Measurements from ENCODE around the gene GRK3. TPM values are rescaled to one million over a fixed set of nuclear protein-coding genes. Genes with fewer than 3 reads are reported as not detected.

Gene GRK3
- total RNA-seq, 3 donors from 2014 or later (not counting 1 experiment from before 2014, with no cell fraction given) = 2.2 to 7.2 (median 3.8) TPM

DNA sequence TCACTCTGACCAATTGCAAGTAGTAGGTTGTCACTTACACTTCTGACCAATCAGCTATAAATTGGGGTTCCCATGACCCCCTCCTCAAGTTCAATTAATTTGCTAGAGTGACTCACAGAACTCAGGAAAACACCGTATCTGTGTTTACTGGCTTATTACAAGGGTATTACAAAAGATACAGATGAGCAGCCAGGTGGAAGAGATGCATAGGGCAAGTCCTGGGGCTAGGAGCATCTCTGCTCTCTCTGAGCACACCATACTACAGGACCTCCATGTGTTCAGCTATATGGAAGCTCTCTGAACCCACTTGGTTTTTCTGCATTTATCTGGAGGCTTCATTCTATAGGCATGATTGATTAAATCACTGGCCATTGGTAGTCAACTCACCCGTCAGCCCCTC is 11.3 kb upstream of the GRK3 start:
- TF ChIP-seq, protein P1, sequence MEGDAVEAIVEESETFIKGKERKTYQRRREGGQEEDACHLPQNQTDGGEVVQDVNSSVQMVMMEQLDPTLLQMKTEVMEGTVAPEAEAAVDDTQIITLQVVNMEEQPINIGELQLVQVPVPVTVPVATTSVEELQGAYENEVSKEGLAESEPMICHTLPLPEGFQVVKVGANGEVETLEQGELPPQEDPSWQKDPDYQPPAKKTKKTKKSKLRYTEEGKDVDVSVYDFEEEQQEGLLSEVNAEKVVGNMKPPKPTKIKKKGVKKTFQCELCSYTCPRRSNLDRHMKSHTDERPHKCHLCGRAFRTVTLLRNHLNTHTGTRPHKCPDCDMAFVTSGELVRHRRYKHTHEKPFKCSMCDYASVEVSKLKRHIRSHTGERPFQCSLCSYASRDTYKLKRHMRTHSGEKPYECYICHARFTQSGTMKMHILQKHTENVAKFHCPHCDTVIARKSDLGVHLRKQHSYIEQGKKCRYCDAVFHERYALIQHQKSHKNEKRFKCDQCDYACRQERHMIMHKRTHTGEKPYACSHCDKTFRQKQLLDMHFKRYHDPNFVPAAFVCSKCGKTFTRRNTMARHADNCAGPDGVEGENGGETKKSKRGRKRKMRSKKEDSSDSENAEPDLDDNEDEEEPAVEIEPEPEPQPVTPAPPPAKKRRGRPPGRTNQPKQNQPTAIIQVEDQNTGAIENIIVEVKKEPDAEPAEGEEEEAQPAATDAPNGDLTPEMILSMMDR (IDR thresholded peaks at IDR 0.05) = no peak
- no peaks in the 10 kb centered on the region for H3K4me1 ChIP-seq (ENCODE audit: control insufficient read depth, insufficient read depth, low read length)
- H3K9me3 Mint-ChIP-seq = no peaks in the 10 kb centered on the region
- no peak overlapping the region for H3K4me3 Mint-ChIP-seq
- H3K4me3 ChIP-seq (ENCODE audit: low read length) = no peak overlapping the region
- peaks cover 4 to 12% of the 10 kb centered on the region in 2 donors for H3K27me3 Mint-ChIP-seq (ENCODE audit: low read depth in 2 of 2)
- 88% methylated on average over 2 of the region's 2 CpGs for WGBS (ENCODE audit: insufficient coverage)
- no peaks in the 10 kb centered on the region for H3K9me3 ChIP-seq (ENCODE audit: control insufficient read depth, insufficient read depth, low read length)
- H3K4me1 Mint-ChIP-seq = no peaks in the 10 kb centered on the region
- H3K36me3 Mint-ChIP-seq = no peaks in the 10 kb centered on the region
- intact Hi-C loops (cut with micrococcal nuclease) = no loop called here
- no peak overlapping the region for H3K27ac ChIP-seq (ENCODE audit: low read length)
- ATAC-seq (no peak), DNase-seq (no peak)
- H3K27me3 ChIP-seq (ENCODE audit: control insufficient read depth, insufficient read depth, low read length) = no peaks in the 10 kb centered on the region
- no peaks in the 10 kb centered on the region for H3K36me3 ChIP-seq (ENCODE audit: control insufficient read depth, insufficient read depth, low read length)
- no peak overlapping the region for H3K27ac Mint-ChIP-seq

DNA sequence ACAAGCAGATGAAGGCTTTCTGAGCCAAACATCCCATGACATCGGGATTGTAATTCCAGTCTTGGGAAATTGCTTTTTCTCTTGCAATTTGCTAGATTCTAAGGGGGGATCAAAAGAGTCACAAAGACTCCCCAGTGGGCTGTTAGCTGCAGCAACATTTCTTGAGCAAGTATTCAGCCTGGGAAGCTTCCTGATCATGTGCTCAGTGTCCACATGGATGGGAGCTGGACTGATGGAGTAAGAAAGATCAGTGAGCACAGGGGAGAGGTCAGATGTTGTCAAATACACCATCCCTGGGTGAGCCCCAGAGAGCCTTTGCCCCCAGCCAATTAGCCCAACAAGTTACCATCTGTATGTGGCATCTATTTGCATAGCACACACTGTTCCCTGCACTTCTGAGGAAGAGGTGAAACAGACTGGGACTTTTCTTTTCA is 10.2 kb upstream of the GRK3 start:
- intact Hi-C loops (cut with micrococcal nuclease) = no loop called here
- Mint-ChIP-seq H3K36me3 (no peaks in the 10 kb centered on the region), H3K27ac (no peak overlapping the region), H3K9me3 (no peaks in the 10 kb centered on the region), H3K4me1 (no peaks in the 10 kb centered on the region), H3K27me3 (ENCODE audit: low read depth in 2 of 2) (peaks cover 4 to 12% of the 10 kb centered on the region in 2 donors), H3K4me3 (no peak overlapping the region)
- H3K27ac ChIP-seq (ENCODE audit: low read length) = no peak overlapping the region
- H3K4me1 ChIP-seq (ENCODE audit: control insufficient read depth, insufficient read depth, low read length) = no peaks in the 10 kb centered on the region
- 93% methylated on average over 1 of the region's 1 CpG for WGBS (ENCODE audit: insufficient coverage)
- H3K4me3 ChIP-seq (ENCODE audit: low read length) = no peak overlapping the region
- no peaks in the 10 kb centered on the region for H3K9me3 ChIP-seq (ENCODE audit: control insufficient read depth, insufficient read depth, low read length)
- no peak for ATAC-seq
- H3K27me3 ChIP-seq (ENCODE audit: control insufficient read depth, insufficient read depth, low read length) = no peaks in the 10 kb centered on the region
- no peak for DNase-seq
- no peaks in the 10 kb centered on the region for H3K36me3 ChIP-seq (ENCODE audit: control insufficient read depth, insufficient read depth, low read length)
- TF ChIP-seq, protein P1 (IDR thresholded peaks at IDR 0.05) = no peak

DNA sequence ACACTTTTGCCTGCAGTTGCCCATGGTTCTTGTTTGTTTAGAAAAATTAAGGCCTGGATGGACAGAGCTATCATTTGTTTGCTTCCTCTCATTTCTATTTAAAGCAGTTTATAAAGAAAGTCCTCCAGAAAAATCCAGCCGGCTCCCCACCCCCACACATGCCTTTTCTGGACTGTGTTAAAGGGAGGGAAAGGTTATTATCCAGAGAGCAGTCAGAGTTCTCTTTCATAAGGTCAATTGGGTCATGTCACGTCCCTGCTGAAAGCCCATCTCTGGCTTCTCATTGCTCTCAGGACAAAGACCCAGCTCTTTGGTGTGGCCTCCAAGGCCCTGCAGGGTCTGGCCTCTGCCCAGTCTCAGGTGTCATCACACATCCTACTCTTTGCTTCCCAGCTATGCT is 9.8 kb upstream of the GRK3 start:
- Histone ChIP-seq H3K4me1 (ENCODE audit: control insufficient read depth, insufficient read depth, low read length) (no peaks in the 10 kb centered on the region), H3K4me3 (ENCODE audit: low read length) (no peak overlapping the region), H3K9me3 (ENCODE audit: control insufficient read depth, insufficient read depth, low read length) (no peaks in the 10 kb centered on the region), H3K36me3 (ENCODE audit: control insufficient read depth, insufficient read depth, low read length) (no peaks in the 10 kb centered on the region), H3K27ac (ENCODE audit: low read length) (no peak overlapping the region), H3K27me3 (ENCODE audit: control insufficient read depth, insufficient read depth, low read length) (no peaks in the 10 kb centered on the region)
- peaks cover 4 to 12% of the 10 kb centered on the region in 2 donors for H3K27me3 Mint-ChIP-seq (ENCODE audit: low read depth in 2 of 2)
- DNase-seq (no peak), ATAC-seq (no peak)
- no peak overlapping the region for H3K27ac Mint-ChIP-seq
- H3K4me1 Mint-ChIP-seq = no peaks in the 10 kb centered on the region
- H3K36me3 Mint-ChIP-seq = no peaks in the 10 kb centered on the region
- TF ChIP-seq, protein P1 (IDR thresholded peaks at IDR 0.05) = no peak
- intact Hi-C loops (cut with micrococcal nuclease) = no loop called here
- H3K9me3 Mint-ChIP-seq = no peaks in the 10 kb centered on the region
- WGBS (ENCODE audit: insufficient coverage) = 80% methylated on average over 1 of the region's 2 CpGs
- H3K4me3 Mint-ChIP-seq = no peak overlapping the region

DNA sequence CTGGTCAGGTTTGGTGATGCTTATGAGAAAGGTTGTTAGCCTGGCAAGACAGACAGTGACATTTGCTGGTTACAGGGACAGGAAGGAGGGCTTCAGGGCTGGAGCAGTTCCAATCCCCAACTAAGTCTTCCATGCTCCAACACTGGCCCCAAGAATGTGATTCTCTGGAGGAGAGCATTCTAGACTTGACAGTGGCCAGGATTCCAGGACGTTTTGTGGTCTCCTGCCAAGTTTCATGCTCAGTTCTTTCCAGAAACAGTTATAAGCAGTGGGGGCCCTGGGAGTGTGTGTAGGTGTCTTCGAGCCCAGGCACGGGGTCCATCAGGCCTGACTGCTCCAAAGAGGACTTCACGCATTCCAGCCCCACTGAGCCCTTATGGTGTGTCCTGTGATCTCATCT is 8.9 kb upstream of the GRK3 start:
- Mint-ChIP-seq H3K9me3 (no peaks in the 10 kb centered on the region), H3K36me3 (no peaks in the 10 kb centered on the region), H3K27me3 (ENCODE audit: low read depth in 2 of 2) (peaks cover 5 to 12% of the 10 kb centered on the region in 2 donors), H3K4me1 (no peaks in the 10 kb centered on the region), H3K4me3 (no peak overlapping the region), H3K27ac (no peak overlapping the region)
- TF ChIP-seq, protein P1 (IDR thresholded peaks at IDR 0.05) = no peak
- Histone ChIP-seq H3K27me3 (ENCODE audit: control insufficient read depth, insufficient read depth, low read length) (no peaks in the 10 kb centered on the region), H3K4me3 (ENCODE audit: low read length) (no peak overlapping the region), H3K4me1 (ENCODE audit: control insufficient read depth, insufficient read depth, low read length) (no peaks in the 10 kb centered on the region), H3K27ac (ENCODE audit: low read length) (no peak overlapping the region), H3K9me3 (ENCODE audit: control insufficient read depth, insufficient read depth, low read length) (no peaks in the 10 kb centered on the region), H3K36me3 (ENCODE audit: control insufficient read depth, insufficient read depth, low read length) (no peaks in the 10 kb centered on the region)
- ATAC-seq = no peak
- intact Hi-C loops (cut with micrococcal nuclease) = no loop called here
- DNase-seq = no peak
- 78% methylated on average over 4 of the region's 4 CpGs for WGBS (ENCODE audit: insufficient coverage)
